Sigmoid colon (tissue), 4 donors: ENCODE data around the gene CFTR.

Experiments used
- CTCF ChIP-seq, 4 experiments: fragments of 450-650 bp in 3 of 4; fragments of 200-600 bp in 1 of 4; IDR thresholded peaks; one replicate each; pipeline ENCODE4 v1.5.1; 2016 to 2019; ENCODE audit warnings: antibody characterized with exemption in 4 of 4, mild to moderate bottlenecking in 3 of 4, moderate library complexity in 2 of 4
- EP300 ChIP-seq, 4 donors: sonication (generic); formaldehyde crosslinking; IDR thresholded peaks; one replicate each; pipeline ENCODE4 v1.6.1; 2017; ENCODE audit warnings: antibody characterized with exemption in 4 of 4
- POLR2A ChIP-seq, 2 donors: fragments of 450-650 bp; IDR thresholded peaks; one replicate each; pipeline ENCODE4 v1.6.1; 2016; ENCODE audit warnings: antibody characterized with exemption in 2 of 2, mild to moderate bottlenecking in 2 of 2, moderate library complexity in 2 of 2
- POLR2AphosphoS5 ChIP-seq, 4 donors: sonication (generic); formaldehyde crosslinking; IDR thresholded peaks; one replicate each; pipeline ENCODE4 v1.6.1; 2017; ENCODE audit warnings: antibody characterized with exemption in 4 of 4

GRCh38 chr7:117572856-117573620 lies 93.2 kb downstream of the CFTR start:
- no peak for TF ChIP-seq CTCF (IDR thresholded peaks at IDR 0.05)
- no peak for TF ChIP-seq POLR2AphosphoS5 (IDR thresholded peaks at IDR 0.05)
- no peak for TF ChIP-seq POLR2A (IDR thresholded peaks at IDR 0.05)
- TF ChIP-seq EP300 (IDR thresholded peaks at IDR 0.05): no peak
